T-helper 1 cell treated with Interleukin-12 subunit alpha and Interleukin-12 subunit beta and Interleukin-4 antibody, amounts not matched to agents 30 μg/mL and 1 μg/mL, for 36 hours (primary cell): ENCODE results near the gene MAL.
A peak's percentile ranks its signal among the peaks of the same experiment; 100 is the strongest.

Experiments used
- H3K27ac Mint-ChIP-seq: one replicate; pipeline ENCODE4 v1.8.0; 2021; ENCODE audit warnings: mild to moderate bottlenecking, mixed read lengths
- H3K27me3 Mint-ChIP-seq: one replicate; pipeline ENCODE4 v1.8.0; 2021; ENCODE audit warnings: low read depth, mixed read lengths
- H3K36me3 Mint-ChIP-seq: one replicate; pipeline ENCODE4 v1.8.0; 2021; ENCODE audit warnings: low read depth, mixed read lengths
- H3K4me1 Mint-ChIP-seq: one replicate; pipeline ENCODE4 v1.8.0; 2021; ENCODE audit warnings: low read depth, mixed read lengths
- H3K4me3 Mint-ChIP-seq: one replicate; pipeline ENCODE4 v1.8.0; 2021; ENCODE audit warnings: mild to moderate bottlenecking, moderate library complexity, mixed read lengths
- H3K9me3 Mint-ChIP-seq: one replicate; pipeline ENCODE4 v1.8.0; 2021; ENCODE audit warnings: mixed read lengths

The MAL gene

GRCh38 chr2:95061601-95062183 is 36.2 kb downstream of the MAL start:
- Mint-ChIP-seq H3K4me3 (peak overlapping the region; percentile 38), H3K27ac (peak overlapping the region; percentile 96), H3K9me3 (no peaks in the 10 kb centered on the region), H3K36me3 (peaks cover 4% of the 10 kb centered on the region), H3K27me3 (no peaks in the 10 kb centered on the region), H3K4me1 (peaks cover 46% of the 10 kb centered on the region)

- Mint-ChIP-seq H3K4me3 (peak overlapping the region; percentile 76), H3K27ac (peak overlapping the region; percentile 96), H3K36me3 (peaks cover 4% of the 10 kb centered on the region), H3K4me1 (peaks cover 43% of the 10 kb centered on the region), H3K9me3 (no peaks in the 10 kb centered on the region), H3K27me3 (no peaks in the 10 kb centered on the region)
Measured at GRCh38 chr2:95062242-95063085, 37.0 kb downstream of the MAL start.

GRCh38 chr2:95063086-95063958 is 37.8 kb downstream of the MAL start:
- peak overlapping the region; percentile 76 for H3K4me3 Mint-ChIP-seq
- peaks cover 37% of the 10 kb centered on the region for H3K4me1 Mint-ChIP-seq
- H3K36me3 Mint-ChIP-seq: peaks cover 4% of the 10 kb centered on the region
- H3K9me3 Mint-ChIP-seq: no peaks in the 10 kb centered on the region
- H3K27me3 Mint-ChIP-seq: no peaks in the 10 kb centered on the region
- peak overlapping the region; percentile 96 for H3K27ac Mint-ChIP-seq

GRCh38 chr2:95068256-95068655 is 42.7 kb downstream of the MAL start:
- Mint-ChIP-seq H3K27ac (no peak overlapping the region), H3K4me3 (no peak overlapping the region), H3K9me3 (peaks cover 6% of the 10 kb centered on the region), H3K4me1 (peaks cover 41% of the 10 kb centered on the region), H3K36me3 (peaks cover 14% of the 10 kb centered on the region), H3K27me3 (no peaks in the 10 kb centered on the region)

GRCh38 chr2:95069465-95069864 is 44.0 kb downstream of the MAL start:
- Mint-ChIP-seq H3K36me3 (peaks cover 14% of the 10 kb centered on the region), H3K4me1 (peaks cover 41% of the 10 kb centered on the region), H3K27me3 (no peaks in the 10 kb centered on the region), H3K27ac (no peak overlapping the region), H3K9me3 (peaks cover 6% of the 10 kb centered on the region), H3K4me3 (no peak overlapping the region)

- Mint-ChIP-seq H3K9me3 (peaks cover 6% of the 10 kb centered on the region), H3K36me3 (peaks cover 21% of the 10 kb centered on the region), H3K27me3 (no peaks in the 10 kb centered on the region), H3K4me3 (no peak overlapping the region), H3K27ac (no peak overlapping the region), H3K4me1 (peaks cover 55% of the 10 kb centered on the region)
Measured at GRCh38 chr2:95071856-95072255, 46.3 kb downstream of the MAL start.

DNA sequence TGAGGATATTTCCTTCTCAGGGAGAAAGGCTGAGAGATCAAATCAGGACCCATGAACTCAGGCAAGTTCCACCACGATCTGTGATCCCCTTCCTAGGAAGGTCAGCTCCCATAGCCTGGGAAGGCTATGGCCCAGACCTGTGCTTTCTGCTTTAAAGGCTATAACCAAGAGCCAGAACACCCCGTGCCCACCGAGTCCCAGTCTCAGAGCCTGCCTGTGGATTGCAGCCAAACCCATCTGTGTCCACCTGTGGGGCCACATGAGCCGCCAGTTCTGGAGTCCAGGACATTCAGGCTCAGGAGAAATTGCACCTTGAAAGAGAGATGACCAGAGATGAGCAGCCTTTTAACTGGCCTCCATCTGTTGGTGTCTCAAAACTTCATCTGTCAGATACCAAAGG is 46.9 kb downstream of the MAL start:
- peaks cover 6% of the 10 kb centered on the region for H3K9me3 Mint-ChIP-seq
- peaks cover 21% of the 10 kb centered on the region for H3K36me3 Mint-ChIP-seq
- peak overlapping the region; percentile 67 for H3K27ac Mint-ChIP-seq
- no peaks in the 10 kb centered on the region for H3K27me3 Mint-ChIP-seq
- H3K4me1 Mint-ChIP-seq: peaks cover 57% of the 10 kb centered on the region
- no peak overlapping the region for H3K4me3 Mint-ChIP-seq

- H3K4me3 Mint-ChIP-seq: peak overlapping the region; percentile 89
- H3K27me3 Mint-ChIP-seq: no peaks in the 10 kb centered on the region
- H3K9me3 Mint-ChIP-seq: peaks cover 6% of the 10 kb centered on the region
- H3K36me3 Mint-ChIP-seq: peaks cover 16% of the 10 kb centered on the region
- peak overlapping the region; percentile 92 for H3K27ac Mint-ChIP-seq
- peaks cover 68% of the 10 kb centered on the region for H3K4me1 Mint-ChIP-seq
Measured at GRCh38 chr2:95073856-95074662, 48.6 kb downstream of the MAL start.

- H3K27ac Mint-ChIP-seq: peak overlapping the region; percentile 92
- peaks cover 16% of the 10 kb centered on the region for H3K36me3 Mint-ChIP-seq
- peak overlapping the region; percentile 89 for H3K4me3 Mint-ChIP-seq
- H3K4me1 Mint-ChIP-seq: peaks cover 68% of the 10 kb centered on the region
- H3K9me3 Mint-ChIP-seq: peaks cover 6% of the 10 kb centered on the region
- H3K27me3 Mint-ChIP-seq: no peaks in the 10 kb centered on the region
Measured at GRCh38 chr2:95074663-95075439, 49.3 kb downstream of the MAL start.

- peaks cover 72% of the 10 kb centered on the region for H3K4me1 Mint-ChIP-seq
- peaks cover 6% of the 10 kb centered on the region for H3K9me3 Mint-ChIP-seq
- peaks cover 16% of the 10 kb centered on the region for H3K36me3 Mint-ChIP-seq
- H3K27ac Mint-ChIP-seq: peak overlapping the region; percentile 92
- H3K27me3 Mint-ChIP-seq: no peaks in the 10 kb centered on the region
- peak overlapping the region; percentile 89 for H3K4me3 Mint-ChIP-seq
Measured at GRCh38 chr2:95075440-95076132, 50.1 kb downstream of the MAL start.

GRCh38 chr2:95076705-95077529 is 51.4 kb downstream of the MAL start:
- H3K9me3 Mint-ChIP-seq: peaks cover under 1% of the 10 kb centered on the region
- peaks cover 66% of the 10 kb centered on the region for H3K4me1 Mint-ChIP-seq

DNA sequence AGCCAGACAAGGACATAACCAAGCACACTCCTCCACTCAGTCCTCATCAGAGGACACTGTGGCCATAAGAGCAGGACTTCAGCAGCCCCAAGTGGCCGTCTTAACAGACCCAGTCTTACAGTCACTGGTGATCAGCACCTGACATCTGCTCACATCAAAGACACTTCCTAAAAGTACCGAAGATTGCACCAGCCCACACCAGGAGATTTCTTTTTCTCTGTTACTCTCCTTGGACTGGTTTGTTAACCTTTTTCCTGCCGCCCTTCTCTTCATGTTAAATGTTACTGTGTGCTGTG is 52.0 kb downstream of the MAL start:
- Mint-ChIP-seq H3K4me3 (peak overlapping the region; percentile 89), H3K27ac (peak overlapping the region; percentile 86), H3K9me3 (no peaks in the 10 kb centered on the region), H3K4me1 (peaks cover 61% of the 10 kb centered on the region), H3K27me3 (no peaks in the 10 kb centered on the region), H3K36me3 (peaks cover 8% of the 10 kb centered on the region)

More at GRCh38 chr2:95076705-95077529, 51.4 kb downstream of the MAL start:
- Mint-ChIP-seq H3K27me3 (no peaks in the 10 kb centered on the region), H3K27ac (peak overlapping the region; percentile 92), H3K36me3 (peaks cover 12% of the 10 kb centered on the region), H3K4me3 (peak overlapping the region; percentile 89)
